SU-DHL-6 (cell line): ENCODE measurements around the gene EML1.

Source experiments
- H2AFZ ChIP-seq: fragments of 200-600 bp; sonication (generic); 2 replicates; pipeline ENCODE4 v1.6.1; 2014; ENCODE audit warnings: low read depth, mild to moderate bottlenecking, moderate library complexity, mixed read lengths, antibody characterized with exemption, low read length; ENCODE audit not compliant: severe bottlenecking
- H3F3A ChIP-seq: fragments of 200-600 bp; shearing (Covaris generic); 2 replicates; pipeline ENCODE4 v1.6.0; 2016; ENCODE audit warnings: antibody characterized with exemption, mild to moderate bottlenecking; ENCODE audit not compliant: insufficient read depth
- H3K27ac ChIP-seq: fragments of 200-600 bp; sonication (generic); 2 replicates; pipeline ENCODE4 v1.5.1; 2016; ENCODE audit warnings: low read depth, mild to moderate bottlenecking, low read length, moderate library complexity, mixed read lengths
- H3K27me3 ChIP-seq: fragments of 200-600 bp; sonication (generic), shearing (Covaris generic); 2 replicates; pipeline ENCODE4 v1.6.0; 2014; ENCODE audit warnings: mild to moderate bottlenecking, low read length
- H3K36me3 ChIP-seq: fragments of 200-600 bp; sonication (generic); 2 replicates; pipeline ENCODE4 v1.6.1; 2014; ENCODE audit warnings: mild to moderate bottlenecking, low read length, mixed read lengths
- H3K4me2 ChIP-seq: fragments of 300-600, 200-600 bp; shearing (Covaris generic), sonication (generic); 2 replicates; pipeline ENCODE4 v1.6.0; 2014; ENCODE audit warnings: low read length, low read depth, mild to moderate bottlenecking; ENCODE audit not compliant: poor library complexity, severe bottlenecking
- H3K4me3 ChIP-seq: fragments of 200-600 bp; sonication (generic); 2 replicates; pipeline ENCODE4 v1.5.1; 2014; ENCODE audit warnings: antibody characterized with exemption, low read length, mild to moderate bottlenecking, mixed read lengths; ENCODE audit not compliant: insufficient read depth, poor library complexity, severe bottlenecking
- H3K79me2 ChIP-seq: fragments of 200-600 bp; sonication (generic); 2 replicates; pipeline ENCODE4 v1.6.1; 2014; ENCODE audit warnings: mild to moderate bottlenecking, low read length, moderate library complexity; ENCODE audit not compliant: insufficient read depth
- H3K9ac ChIP-seq: fragments of 200-600 bp; sonication (generic); 2 replicates; pipeline ENCODE4 v1.7.0; 2014; ENCODE audit warnings: mild to moderate bottlenecking, low read length
- H3K9me2 ChIP-seq: fragments of 200-600 bp; sonication (generic); replicated peaks from 2 replicates; pipeline ENCODE4 v1.6.1; 2014; ENCODE audit warnings: low read length; ENCODE audit not compliant: insufficient read depth
- H3K9me3 ChIP-seq: fragments of 200-600 bp; sonication (generic); 2 replicates; pipeline ENCODE4 v1.6.1; 2014; ENCODE audit warnings: low read length, mixed read lengths; ENCODE audit not compliant: insufficient read depth
- H4K20me1 ChIP-seq: fragments of 200-600 bp; sonication (generic); 2 replicates; pipeline ENCODE4 v1.6.1; 2014; ENCODE audit warnings: low read depth, mild to moderate bottlenecking, antibody characterized with exemption, low read length, moderate library complexity, mixed read lengths
- CTCF ChIP-seq: fragments of 200-600 bp; sonication (generic); IDR thresholded peaks from one replicate; pipeline ENCODE4 v1.5.1; 2017; ENCODE audit warnings: antibody characterized with exemption, mild to moderate bottlenecking, low read length, moderate library complexity; ENCODE audit not compliant: insufficient read depth, poor library complexity, severe bottlenecking
- EZH2phosphoT487 ChIP-seq: fragments of 200-600 bp; sonication (generic), shearing (Covaris generic); conservative IDR thresholded peaks from 2 replicates; pipeline ENCODE4 v1.6.1; 2018; ENCODE audit warnings: mild to moderate bottlenecking, antibody characterized with exemption, low read length, moderate library complexity, mixed read lengths

Gene EML1

GRCh38 chr14:99772371-99773283 lies 20.6 kb upstream of the EML1 start:
- no peaks in the 10 kb centered on the region for H3K27me3 ChIP-seq
- no peaks in the 10 kb centered on the region for H3K9me3 ChIP-seq
- TF ChIP-seq CTCF (no peak), EZH2phosphoT487 (no peak)
- no peaks in the 10 kb centered on the region for H3K79me2 ChIP-seq
- no peak overlapping the region for H3K27ac ChIP-seq
- no peak overlapping the region for H2AFZ ChIP-seq
- H3K4me2 ChIP-seq, result no peak overlapping the region
- H3K36me3 ChIP-seq, result no peaks in the 10 kb centered on the region
- no peak overlapping the region for H3K4me3 ChIP-seq
- no peaks in the 10 kb centered on the region for H4K20me1 ChIP-seq
- no peaks in the 10 kb centered on the region for H3K9me2 ChIP-seq
- no peak overlapping the region for H3K9ac ChIP-seq
- no peaks in the 10 kb centered on the region for H3F3A ChIP-seq

GRCh38 chr14:99773521-99774497 lies 19.4 kb upstream of the EML1 start:
- TF ChIP-seq CTCF (no peak), EZH2phosphoT487 (no peak)
- H3F3A ChIP-seq, result no peaks in the 10 kb centered on the region
- no peak overlapping the region for H3K9ac ChIP-seq
- no peak overlapping the region for H2AFZ ChIP-seq
- no peaks in the 10 kb centered on the region for H3K9me3 ChIP-seq
- no peak overlapping the region for H3K4me3 ChIP-seq
- no peaks in the 10 kb centered on the region for H4K20me1 ChIP-seq
- H3K9me2 ChIP-seq, result no peaks in the 10 kb centered on the region
- H3K79me2 ChIP-seq, result no peaks in the 10 kb centered on the region
- no peak overlapping the region for H3K4me2 ChIP-seq
- no peaks in the 10 kb centered on the region for H3K27me3 ChIP-seq
- no peaks in the 10 kb centered on the region for H3K36me3 ChIP-seq
- no peak overlapping the region for H3K27ac ChIP-seq

GRCh38 chr14:99774556-99775307 lies 18.5 kb upstream of the EML1 start:
- H3F3A ChIP-seq, result no peaks in the 10 kb centered on the region
- no peaks in the 10 kb centered on the region for H4K20me1 ChIP-seq
- no peak overlapping the region for H2AFZ ChIP-seq
- no peak overlapping the region for H3K9ac ChIP-seq
- H3K27ac ChIP-seq, result no peak overlapping the region
- no peaks in the 10 kb centered on the region for H3K9me2 ChIP-seq
- no peaks in the 10 kb centered on the region for H3K9me3 ChIP-seq
- no peak overlapping the region for H3K4me2 ChIP-seq
- H3K4me3 ChIP-seq, result no peak overlapping the region
- no peaks in the 10 kb centered on the region for H3K36me3 ChIP-seq
- H3K27me3 ChIP-seq, result no peaks in the 10 kb centered on the region
- TF ChIP-seq CTCF (no peak), EZH2phosphoT487 (no peak)
- no peaks in the 10 kb centered on the region for H3K79me2 ChIP-seq
